ENCODE data around the gene TCF7L2.

Gene TCF7L2

DNA sequence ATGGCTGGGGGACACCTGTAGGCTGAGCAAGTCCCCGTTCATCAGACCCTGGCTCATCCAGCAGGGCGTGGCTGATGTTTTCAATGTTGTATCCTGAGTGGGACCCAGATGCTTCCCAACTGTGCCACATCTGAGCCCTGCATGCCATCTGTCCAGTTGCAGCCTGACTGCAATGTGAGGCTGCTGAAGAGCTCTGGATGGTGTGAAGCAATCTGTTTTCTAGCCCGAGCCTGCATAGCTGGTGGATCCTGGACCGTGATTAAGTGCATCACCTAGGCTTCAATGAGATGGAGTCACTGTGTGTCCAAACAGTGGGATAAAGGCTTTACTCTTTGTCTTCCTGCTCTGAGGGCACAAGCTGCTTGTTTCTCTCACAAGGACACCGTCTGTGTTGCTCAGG lies 99.8 kb downstream of the TCF7L2 start:
- H3K4ac ChIP-seq (ENCODE audit: low read depth, low read length): peak overlapping the region; percentile 8
- H2BK12ac ChIP-seq (ENCODE audit: low read length): no peak overlapping the region
- no CpG with 5 or more reads among the region's 5 CpGs for WGBS (ENCODE audit: extremely low coverage, insufficient coverage, insufficient read length)
- no peak overlapping the region for H3K4me3 ChIP-seq (ENCODE audit: low read depth, low read length)
- H3K27me3 ChIP-seq (ENCODE audit: insufficient read depth, low read length): no peaks in the 10 kb centered on the region
- no peak overlapping the region for H2AFZ ChIP-seq (ENCODE audit: insufficient read depth, low read length, poor library complexity)
- H3K4me1 ChIP-seq (ENCODE audit: control insufficient read depth in 1 of 2, insufficient read depth in 2 of 2, low read length in 2 of 2): peaks cover 29 to 34% of the 10 kb centered on the region in 2 experiments
- H2BK120ac ChIP-seq (ENCODE audit: insufficient read depth, low read length, poor library complexity): no peak overlapping the region
- H3K9ac ChIP-seq (ENCODE audit: low read length): no peak overlapping the region
- H3K23ac ChIP-seq (ENCODE audit: low read length): no peak overlapping the region
- no peak overlapping the region for H2AK5ac ChIP-seq (ENCODE audit: low read length)
- DNase-seq: peak in 1 of 2 donors; percentile 45
- no peak overlapping the region for H2BK5ac ChIP-seq (ENCODE audit: low read depth, low read length, poor library complexity)
- no peak overlapping the region for H3K14ac ChIP-seq (ENCODE audit: low read length)
- no peak overlapping the region for H3K27ac ChIP-seq (ENCODE audit: low read depth, low read length)
- no peak overlapping the region for H4K91ac ChIP-seq (ENCODE audit: low read depth, low read length)
- H3K79me1 ChIP-seq (ENCODE audit: low read length): peaks cover 8% of the 10 kb centered on the region
- no peak overlapping the region for H4K12ac ChIP-seq (ENCODE audit: low read depth, low read length)
- no peaks in the 10 kb centered on the region for H3K9me3 ChIP-seq (ENCODE audit: insufficient read depth, low read depth, low read length)
- no peak overlapping the region for H4K8ac ChIP-seq (ENCODE audit: low read depth, low read length)
- no peak overlapping the region for H3K4me2 ChIP-seq (ENCODE audit: low read length)
- peaks cover 0 to 4% of the 10 kb centered on the region in 2 experiments for H3K36me3 ChIP-seq (ENCODE audit: control insufficient read depth in 1 of 2, insufficient read depth in 2 of 2, low read length in 2 of 2)
- H3K79me2 ChIP-seq (ENCODE audit: control insufficient read depth, insufficient read depth, low read length, poor library complexity): peaks cover 18% of the 10 kb centered on the region
- H3K18ac ChIP-seq (ENCODE audit: low read length): no peak overlapping the region

DNA sequence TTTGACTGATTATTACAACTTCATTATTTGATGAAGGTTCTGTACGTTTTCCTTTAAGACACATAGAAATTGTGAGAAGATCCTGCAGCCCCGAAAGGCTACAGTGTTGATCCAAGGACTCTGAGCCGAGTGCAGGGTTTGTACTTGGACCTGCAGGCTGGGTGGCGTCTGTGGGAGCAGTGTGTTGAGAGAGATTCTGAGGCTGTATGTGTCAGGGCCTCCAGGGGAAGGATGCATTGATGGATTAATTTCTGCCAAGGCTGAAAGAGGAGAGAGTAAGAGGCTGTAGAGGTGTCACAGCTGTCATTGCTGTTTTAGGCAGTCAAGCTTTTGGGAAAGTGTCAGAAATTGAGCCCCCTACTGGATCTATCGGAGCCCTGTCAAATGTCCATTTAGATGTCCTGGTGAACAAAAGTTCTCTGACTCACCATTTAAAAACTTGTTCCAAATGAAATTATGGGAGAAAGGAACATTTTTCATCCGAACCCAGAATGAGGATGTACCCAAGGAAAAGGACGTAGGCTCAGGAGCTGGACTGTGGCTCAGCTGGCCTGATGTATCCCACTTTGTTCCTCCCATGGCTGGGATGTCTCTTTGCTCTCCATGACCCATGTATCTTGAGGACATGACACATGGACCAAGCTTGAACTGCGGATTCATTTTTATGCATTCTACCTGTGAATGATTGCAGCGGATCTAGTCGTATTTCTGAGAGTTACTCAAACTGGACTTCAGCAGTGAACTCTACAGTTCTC lies 102.2 kb downstream of the TCF7L2 start:
- Histone ChIP-seq H3K4me3 (ENCODE audit: low read depth, low read length) (no peak overlapping the region), H2BK120ac (ENCODE audit: insufficient read depth, low read length, poor library complexity) (no peak overlapping the region), H3K23ac (ENCODE audit: low read length) (peak overlapping the region; percentile 1), H3K4me2 (ENCODE audit: low read length) (no peak overlapping the region), H3K27ac (ENCODE audit: low read depth, low read length) (no peak overlapping the region), H3K27me3 (ENCODE audit: insufficient read depth, low read length) (no peaks in the 10 kb centered on the region), H2AFZ (ENCODE audit: insufficient read depth, low read length, poor library complexity) (no peak overlapping the region), H3K4ac (ENCODE audit: low read depth, low read length) (peak overlapping the region; percentile 91), H4K91ac (ENCODE audit: low read depth, low read length) (no peak overlapping the region), H3K18ac (ENCODE audit: low read length) (peak overlapping the region; percentile 37), H3K4me1 (ENCODE audit: control insufficient read depth in 1 of 2, insufficient read depth in 2 of 2, low read length in 2 of 2) (peaks cover 36 to 43% of the 10 kb centered on the region in 2 experiments), H3K14ac (ENCODE audit: low read length) (peak overlapping the region; percentile 71), H3K9me3 (ENCODE audit: insufficient read depth, low read depth, low read length) (no peaks in the 10 kb centered on the region), H4K12ac (ENCODE audit: low read depth, low read length) (no peak overlapping the region), H3K36me3 (ENCODE audit: control insufficient read depth in 1 of 2, insufficient read depth in 2 of 2, low read length in 2 of 2) (peaks cover 0 to 4% of the 10 kb centered on the region in 2 experiments), H4K8ac (ENCODE audit: low read depth, low read length) (no peak overlapping the region), H3K79me2 (ENCODE audit: control insufficient read depth, insufficient read depth, low read length, poor library complexity) (peaks cover 18% of the 10 kb centered on the region), H2BK12ac (ENCODE audit: low read length) (peak overlapping the region; percentile 37), H2BK5ac (ENCODE audit: low read depth, low read length, poor library complexity) (no peak overlapping the region), H2AK5ac (ENCODE audit: low read length) (peak overlapping the region; percentile 75), H3K79me1 (ENCODE audit: low read length) (peaks cover 16% of the 10 kb centered on the region), H3K9ac (ENCODE audit: low read length) (no peak overlapping the region)
- DNase-seq: no peak
- no CpG with 5 or more reads among the region's 10 CpGs for WGBS (ENCODE audit: extremely low coverage, insufficient coverage, insufficient read length)

DNA sequence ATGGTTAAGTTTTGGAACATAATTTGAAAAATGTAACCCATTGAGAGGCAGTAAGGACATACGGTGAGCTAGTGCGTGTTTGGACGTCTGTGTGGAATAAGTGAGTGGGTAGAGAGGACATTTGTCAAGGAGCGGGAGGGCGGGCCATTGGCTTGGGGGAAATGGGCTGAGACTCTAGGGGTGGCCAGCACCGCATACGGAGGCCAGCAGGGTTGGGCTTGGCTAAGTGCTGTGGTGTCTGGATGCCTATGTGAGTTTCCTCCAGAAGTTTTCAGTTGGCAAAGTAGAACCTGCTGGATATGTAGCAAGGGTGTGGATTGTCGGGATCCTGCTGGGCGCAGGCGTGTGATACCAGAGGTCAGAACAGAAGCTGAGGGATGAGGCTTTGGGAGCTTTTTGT lies 103.0 kb downstream of the TCF7L2 start:
- Histone ChIP-seq H4K12ac (ENCODE audit: low read depth, low read length) (no peak overlapping the region), H3K4me3 (ENCODE audit: low read depth, low read length) (no peak overlapping the region), H4K91ac (ENCODE audit: low read depth, low read length) (peak overlapping the region; percentile 16), H3K27ac (ENCODE audit: low read depth, low read length) (peak overlapping the region; percentile 75), H3K14ac (ENCODE audit: low read length) (peak overlapping the region; percentile 59), H3K79me1 (ENCODE audit: low read length) (peaks cover 21% of the 10 kb centered on the region), H2BK120ac (ENCODE audit: insufficient read depth, low read length, poor library complexity) (peak overlapping the region; percentile 26), H2BK5ac (ENCODE audit: low read depth, low read length, poor library complexity) (peak overlapping the region; percentile 73), H2AK5ac (ENCODE audit: low read length) (peak overlapping the region; percentile 3), H3K23ac (ENCODE audit: low read length) (no peak overlapping the region), H3K27me3 (ENCODE audit: insufficient read depth, low read length) (no peaks in the 10 kb centered on the region), H3K4me2 (ENCODE audit: low read length) (no peak overlapping the region), H3K79me2 (ENCODE audit: control insufficient read depth, insufficient read depth, low read length, poor library complexity) (peaks cover 18% of the 10 kb centered on the region), H3K9ac (ENCODE audit: low read length) (no peak overlapping the region), H4K8ac (ENCODE audit: low read depth, low read length) (peak overlapping the region; percentile 3), H2AFZ (ENCODE audit: insufficient read depth, low read length, poor library complexity) (no peak overlapping the region), H2BK12ac (ENCODE audit: low read length) (peak overlapping the region; percentile 66), H3K4me1 (ENCODE audit: control insufficient read depth in 1 of 2, insufficient read depth in 2 of 2, low read length in 2 of 2) (peaks cover 37 to 44% of the 10 kb centered on the region in 2 experiments), H3K36me3 (ENCODE audit: control insufficient read depth in 1 of 2, insufficient read depth in 2 of 2, low read length in 2 of 2) (peaks cover 0 to 4% of the 10 kb centered on the region in 2 experiments), H3K4ac (ENCODE audit: low read depth, low read length) (peak overlapping the region; percentile 46), H3K9me3 (ENCODE audit: insufficient read depth, low read depth, low read length) (no peaks in the 10 kb centered on the region), H3K18ac (ENCODE audit: low read length) (peak overlapping the region; percentile 82)
- DNase-seq: no peak
- no CpG with 5 or more reads among the region's 10 CpGs for WGBS (ENCODE audit: extremely low coverage, insufficient coverage, insufficient read length)

DNA sequence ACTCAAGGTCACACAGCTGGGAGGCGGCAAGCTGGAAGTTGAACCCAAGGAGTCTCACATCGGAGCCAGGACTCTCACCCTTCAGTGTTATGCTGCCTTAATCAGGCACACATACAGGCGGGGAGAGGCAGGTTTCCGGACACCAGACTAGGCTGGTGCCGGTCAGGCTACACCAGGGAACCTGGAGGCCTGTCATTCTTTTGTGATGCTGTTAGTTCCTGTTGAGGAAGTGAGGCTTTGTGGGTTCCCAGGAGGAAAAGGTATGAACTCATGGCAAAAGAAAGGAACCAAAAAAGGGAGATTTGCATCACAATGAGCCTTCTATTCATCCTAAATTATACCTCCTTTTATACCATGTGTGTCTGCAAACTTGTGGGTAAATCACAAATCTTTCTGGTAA lies 103.8 kb downstream of the TCF7L2 start:
- H3K14ac ChIP-seq (ENCODE audit: low read length): peak overlapping the region; percentile 40
- H3K36me3 ChIP-seq (ENCODE audit: control insufficient read depth in 1 of 2, insufficient read depth in 2 of 2, low read length in 2 of 2): peaks cover 0 to 4% of the 10 kb centered on the region in 2 experiments
- H2BK5ac ChIP-seq (ENCODE audit: low read depth, low read length, poor library complexity): peak overlapping the region; percentile 73
- peak overlapping the region; percentile 54 for H4K8ac ChIP-seq (ENCODE audit: low read depth, low read length)
- peak overlapping the region; percentile 85 for H3K18ac ChIP-seq (ENCODE audit: low read length)
- no peak for DNase-seq
- H2BK120ac ChIP-seq (ENCODE audit: insufficient read depth, low read length, poor library complexity): peak overlapping the region; percentile 26
- peak overlapping the region; percentile 76 for H2AK5ac ChIP-seq (ENCODE audit: low read length)
- H2BK12ac ChIP-seq (ENCODE audit: low read length): peak overlapping the region; percentile 56
- no peaks in the 10 kb centered on the region for H3K9me3 ChIP-seq (ENCODE audit: insufficient read depth, low read depth, low read length)
- peak overlapping the region; percentile 42 for H4K91ac ChIP-seq (ENCODE audit: low read depth, low read length)
- H3K79me2 ChIP-seq (ENCODE audit: control insufficient read depth, insufficient read depth, low read length, poor library complexity): peaks cover 20% of the 10 kb centered on the region
- no peak overlapping the region for H2AFZ ChIP-seq (ENCODE audit: insufficient read depth, low read length, poor library complexity)
- WGBS (ENCODE audit: extremely low coverage, insufficient coverage, insufficient read length): no CpG with 5 or more reads among the region's 5 CpGs
- H3K4me3 ChIP-seq (ENCODE audit: low read depth, low read length): no peak overlapping the region
- no peak overlapping the region for H3K4me2 ChIP-seq (ENCODE audit: low read length)
- H3K27ac ChIP-seq (ENCODE audit: low read depth, low read length): peak overlapping the region; percentile 75
- no peak overlapping the region for H3K23ac ChIP-seq (ENCODE audit: low read length)
- H3K4me1 ChIP-seq (ENCODE audit: control insufficient read depth in 1 of 2, insufficient read depth in 2 of 2, low read length in 2 of 2): peaks cover 39 to 47% of the 10 kb centered on the region in 2 experiments
- no peak overlapping the region for H3K9ac ChIP-seq (ENCODE audit: low read length)
- peak overlapping the region; percentile 31 for H3K4ac ChIP-seq (ENCODE audit: low read depth, low read length)
- peaks cover 28% of the 10 kb centered on the region for H3K79me1 ChIP-seq (ENCODE audit: low read length)
- H4K12ac ChIP-seq (ENCODE audit: low read depth, low read length): no peak overlapping the region
- no peaks in the 10 kb centered on the region for H3K27me3 ChIP-seq (ENCODE audit: insufficient read depth, low read length)
